HG02642 (cell line): Measurements from ENCODE around the gene EEF1B2.
"Not testable (repeated sequence)": the region's sequence is repeated elsewhere in the genome, so short reads cannot be mapped to it uniquely, and the experiment has no call there.

Experiments
- ATAC-seq: cut with Tn5 transposase; IDR thresholded peaks from one replicate; pipeline ENCODE4 v1.9.1; 2021; ENCODE audit warnings: mild to moderate bottlenecking; ENCODE audit not compliant: unreplicated experiment, poor library complexity

The EEF1B2 gene

DNA sequence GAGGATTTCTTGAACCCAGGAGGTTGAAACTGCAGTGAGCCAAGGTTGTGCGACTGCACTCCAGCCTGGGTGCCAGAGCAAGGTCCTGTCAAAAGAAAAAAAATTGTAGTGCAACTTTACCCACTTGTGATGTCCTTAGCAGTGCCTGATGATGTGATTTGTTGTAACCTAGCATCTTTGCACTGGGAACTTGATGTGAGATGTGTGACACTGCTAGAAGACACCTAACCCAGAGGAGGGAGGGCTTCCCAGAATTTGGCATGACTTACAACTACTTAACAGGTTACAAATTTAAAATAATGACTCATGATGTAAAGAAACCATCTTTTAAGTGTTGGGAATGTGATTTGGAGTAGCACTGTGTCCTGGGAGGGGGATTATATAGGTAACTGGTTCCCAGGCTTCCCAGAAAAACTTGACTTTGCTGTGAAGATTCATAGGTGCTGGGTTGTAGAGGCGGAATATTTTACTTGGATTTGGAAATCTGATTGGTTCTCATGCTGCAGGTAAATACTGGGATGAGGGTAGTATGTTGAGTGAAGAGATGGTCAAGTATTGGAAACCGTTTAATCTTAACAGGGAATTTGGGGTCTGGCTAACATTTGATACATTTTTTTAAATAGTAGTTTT lies 3.7 kb downstream of the EEF1B2 start:
- no peak for ATAC-seq

DNA sequence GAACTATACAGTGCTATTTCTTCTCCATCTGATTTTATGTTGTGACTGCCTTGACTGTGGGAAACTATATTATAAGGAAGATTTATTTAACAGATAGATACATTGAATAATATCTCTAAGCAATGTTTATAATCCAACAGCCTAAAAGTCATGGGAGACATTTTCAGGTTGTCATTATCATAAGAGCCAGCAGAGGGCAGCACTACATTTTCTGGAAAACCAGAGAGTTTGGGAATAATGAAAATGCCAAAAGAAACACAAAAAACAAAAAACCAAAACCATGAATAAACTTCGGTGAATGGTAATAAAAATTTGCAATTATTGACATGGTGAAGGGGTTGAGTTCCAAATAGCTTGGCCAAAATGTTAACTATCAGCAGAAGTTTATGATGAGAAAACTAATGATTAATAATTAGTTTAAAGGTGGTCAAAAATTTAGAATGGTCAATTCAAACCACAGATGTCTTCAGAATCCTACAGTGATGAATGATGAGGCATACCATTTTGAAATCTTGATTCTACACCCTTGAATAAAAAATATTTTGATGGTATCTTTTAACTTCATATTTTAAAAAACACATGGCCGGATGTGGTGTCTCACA lies 4.7 kb downstream of the EEF1B2 start:
- no peak for ATAC-seq

DNA sequence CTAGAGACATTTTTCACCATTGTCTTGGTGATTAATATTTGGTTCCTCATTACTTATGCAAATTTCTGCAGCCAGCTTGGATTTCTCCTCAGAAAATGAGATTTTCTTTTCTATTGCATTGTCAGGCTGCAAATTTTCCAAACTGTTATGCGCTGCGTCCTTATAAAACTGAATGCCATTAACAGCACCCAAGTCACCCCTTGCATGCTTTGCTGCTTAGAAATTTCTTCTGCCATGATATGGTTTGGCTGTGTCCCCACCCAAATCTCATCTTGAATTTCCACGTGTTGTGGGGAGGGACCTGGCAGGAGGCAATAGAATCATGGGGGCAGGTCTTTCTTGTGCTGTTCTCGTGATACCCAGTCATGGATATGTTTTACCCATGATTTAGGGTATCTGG lies 8.5 kb downstream of the EEF1B2 start:
- not testable (repeated sequence) for ATAC-seq

DNA sequence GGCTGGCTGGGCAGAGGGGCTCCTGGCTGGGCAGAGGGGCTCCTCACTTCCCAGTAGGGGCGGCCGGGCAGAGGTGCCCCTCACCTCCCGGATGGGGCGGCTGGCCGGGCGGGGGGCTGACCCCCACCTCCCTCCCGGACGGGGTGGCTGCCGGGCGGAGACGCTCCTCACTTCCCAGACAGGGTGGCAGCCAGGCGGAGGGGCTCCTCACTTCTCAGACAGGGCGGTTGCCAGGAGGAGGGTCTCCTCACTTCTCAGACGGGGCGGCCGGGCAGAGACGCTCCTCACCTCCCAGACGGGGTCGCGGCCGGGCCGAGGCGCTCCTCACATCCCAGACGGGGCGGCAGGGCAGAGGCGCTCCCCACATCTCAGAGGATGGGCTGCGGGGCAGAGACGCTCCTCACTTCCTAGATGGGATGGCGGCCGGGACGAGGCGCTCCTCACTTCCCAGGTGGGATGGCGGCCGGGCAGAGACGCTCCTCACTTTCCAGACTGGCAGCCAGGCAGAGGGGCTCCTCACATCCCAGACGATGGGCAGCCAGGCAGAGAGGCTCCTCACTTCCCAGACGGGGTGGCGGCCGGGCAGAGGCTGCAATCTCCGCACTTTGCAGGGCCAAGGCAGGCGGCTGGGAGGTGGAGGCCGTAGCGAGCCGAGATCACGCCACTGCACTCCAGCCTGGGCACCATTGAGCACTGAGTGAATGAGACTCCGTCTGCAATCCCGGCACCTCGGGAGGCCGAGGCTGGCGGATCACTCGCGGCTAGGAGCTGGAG lies 12.1 kb downstream of the EEF1B2 start:
- not testable (repeated sequence) for ATAC-seq

DNA sequence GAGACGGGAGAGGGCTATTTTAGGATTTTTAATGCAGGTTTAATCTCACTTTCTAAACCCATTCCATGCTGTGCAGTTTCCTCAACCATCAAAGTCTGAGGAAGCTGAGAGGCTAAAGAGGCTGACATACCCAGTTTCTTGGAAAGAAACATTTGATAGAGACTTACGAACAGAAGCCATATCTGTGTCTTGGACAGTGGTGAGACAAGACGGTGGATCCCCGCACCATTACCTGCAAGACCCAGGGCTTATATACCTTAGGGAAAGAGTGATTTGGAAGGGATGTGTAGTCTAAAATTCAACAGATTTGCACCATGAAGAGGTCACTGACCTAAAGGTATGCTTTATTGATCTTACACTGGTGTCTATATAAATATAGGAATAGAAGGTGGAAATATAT lies 13.5 kb downstream of the EEF1B2 start:
- no peak for ATAC-seq

DNA sequence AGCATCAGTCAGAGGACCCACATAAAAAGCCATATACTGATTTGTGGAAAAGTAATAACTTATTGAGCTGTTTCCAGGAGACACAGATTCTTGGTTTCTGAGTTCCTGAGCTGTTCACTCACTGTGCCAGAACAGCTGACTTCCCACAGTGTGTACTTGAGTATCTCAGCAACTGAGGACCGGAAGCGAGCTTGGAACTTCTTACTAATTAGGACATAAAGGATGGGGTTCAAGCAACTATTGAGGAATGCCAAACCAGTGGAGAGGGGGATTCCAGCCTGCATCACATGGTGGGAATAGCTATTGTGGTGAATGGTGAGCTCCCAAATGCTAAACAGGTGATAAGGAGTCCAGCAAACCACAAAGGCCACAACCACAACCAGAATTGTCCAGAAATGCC lies 16.4 kb downstream of the EEF1B2 start:
- ATAC-seq, result no peak

DNA sequence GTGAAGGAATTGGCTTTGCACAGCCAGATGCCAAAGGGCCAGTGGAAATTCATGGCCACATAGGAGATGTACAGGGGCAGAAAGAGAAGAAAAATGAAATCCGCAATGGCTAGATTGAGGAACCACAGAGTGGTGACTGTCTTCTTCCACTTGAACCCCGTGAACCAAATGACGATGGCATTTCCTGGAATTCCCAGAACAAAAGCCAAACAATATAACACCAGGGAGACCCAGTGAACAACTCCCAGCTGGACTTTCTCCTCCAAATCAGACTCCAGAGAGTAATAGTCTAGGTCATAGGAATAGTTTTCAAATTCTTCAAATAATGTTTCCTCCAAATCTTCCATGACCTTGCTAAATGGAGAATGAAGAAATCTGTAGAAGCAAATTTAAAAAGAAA lies 17.2 kb downstream of the EEF1B2 start:
- ATAC-seq, result no peak

DNA sequence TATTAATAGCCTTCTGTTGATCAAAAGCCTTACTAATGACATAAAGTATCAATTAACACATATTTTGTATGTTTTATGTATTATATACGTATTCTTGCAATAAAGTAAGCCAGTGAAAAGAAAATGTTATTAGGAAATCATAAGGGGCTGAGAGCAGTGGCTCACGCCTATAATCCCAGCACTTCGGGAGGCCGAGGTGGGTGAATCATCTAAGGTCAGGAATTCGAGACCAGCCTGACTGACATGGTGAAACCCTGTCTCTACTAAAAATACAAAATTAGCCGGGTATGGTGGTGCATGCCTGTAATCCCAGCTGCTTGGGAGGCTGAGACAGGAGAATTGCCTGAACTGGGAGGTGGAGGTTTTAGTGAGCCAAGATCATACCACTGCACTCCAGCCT lies 21.8 kb downstream of the EEF1B2 start:
- ATAC-seq, result not testable (repeated sequence)

DNA sequence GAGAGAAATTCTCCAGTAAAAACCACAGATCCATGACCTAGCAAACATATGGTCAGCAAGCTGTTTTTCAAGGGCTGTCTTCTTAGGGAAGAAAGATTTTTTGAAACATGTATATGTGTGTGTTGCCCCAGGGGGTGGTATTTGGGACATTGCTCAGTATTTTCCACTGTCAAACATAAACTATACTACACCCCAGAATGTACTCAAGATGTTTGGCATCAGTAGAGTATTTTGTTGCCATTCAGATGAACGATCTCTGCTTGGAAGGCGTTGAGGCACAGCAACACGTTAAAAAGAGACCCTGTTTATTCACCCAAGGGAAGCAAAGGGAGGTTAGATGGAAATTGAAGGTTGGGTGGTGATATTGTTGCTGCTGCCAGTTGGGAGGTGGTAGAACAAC lies 30.0 kb downstream of the EEF1B2 start:
- ATAC-seq, result no peak

DNA sequence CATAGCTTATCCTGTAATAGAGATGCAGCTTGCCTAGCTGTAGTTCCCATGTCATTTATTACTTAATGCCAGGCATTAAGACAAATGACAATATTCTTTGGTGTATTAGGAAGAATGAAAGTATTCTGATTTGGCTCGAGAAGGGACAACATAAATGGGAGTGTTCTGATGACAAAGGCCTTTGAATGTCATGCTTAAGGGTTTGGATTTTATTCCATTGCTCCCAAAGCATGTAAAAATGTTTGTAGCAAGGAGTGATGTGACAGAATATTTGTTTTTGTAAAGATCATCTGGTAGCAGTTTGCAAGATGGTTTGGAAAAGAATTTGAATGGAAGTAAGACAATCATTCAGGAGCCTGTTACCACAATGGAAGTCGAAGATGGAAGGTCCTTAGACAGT lies 30.4 kb downstream of the EEF1B2 start:
- ATAC-seq, result no peak

DNA sequence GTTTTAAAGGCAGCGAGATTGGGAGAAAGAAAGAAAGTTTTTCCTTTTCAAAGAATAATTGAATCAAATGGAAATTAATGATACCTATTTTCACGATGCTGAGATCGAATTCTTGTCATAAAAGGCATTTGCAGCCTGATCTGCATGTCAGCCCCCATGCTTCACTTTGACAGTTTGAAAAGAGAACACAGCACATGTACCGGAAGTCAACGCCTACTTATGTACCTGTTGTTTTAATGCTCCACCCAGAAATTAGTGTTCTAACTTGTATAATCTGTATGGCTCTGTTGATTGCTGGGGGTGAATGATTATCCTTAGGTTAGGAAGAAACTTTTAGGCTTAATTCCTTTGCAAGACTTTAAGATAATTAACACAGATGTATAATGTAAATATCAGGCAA lies 31.0 kb downstream of the EEF1B2 start:
- no peak for ATAC-seq

DNA sequence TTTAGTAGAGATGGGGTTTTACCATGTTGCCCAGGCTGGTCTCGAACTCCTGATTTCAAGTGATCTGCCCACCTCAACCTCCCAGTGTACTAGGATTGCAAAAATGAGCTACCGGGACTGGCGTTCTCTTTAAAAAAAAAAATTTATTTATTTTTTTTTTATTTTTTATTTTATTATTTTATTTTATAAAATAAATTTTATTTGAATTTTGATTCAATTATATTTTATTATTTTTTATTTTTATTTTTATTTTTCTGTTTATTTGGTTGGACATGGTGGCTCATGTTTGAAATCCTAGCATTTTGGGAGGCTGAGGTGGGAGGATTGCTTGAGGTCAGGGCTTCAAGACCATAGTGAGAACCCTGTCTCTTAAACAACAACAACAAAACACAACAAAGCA lies 32.5 kb downstream of the EEF1B2 start:
- ATAC-seq, result no peak

DNA sequence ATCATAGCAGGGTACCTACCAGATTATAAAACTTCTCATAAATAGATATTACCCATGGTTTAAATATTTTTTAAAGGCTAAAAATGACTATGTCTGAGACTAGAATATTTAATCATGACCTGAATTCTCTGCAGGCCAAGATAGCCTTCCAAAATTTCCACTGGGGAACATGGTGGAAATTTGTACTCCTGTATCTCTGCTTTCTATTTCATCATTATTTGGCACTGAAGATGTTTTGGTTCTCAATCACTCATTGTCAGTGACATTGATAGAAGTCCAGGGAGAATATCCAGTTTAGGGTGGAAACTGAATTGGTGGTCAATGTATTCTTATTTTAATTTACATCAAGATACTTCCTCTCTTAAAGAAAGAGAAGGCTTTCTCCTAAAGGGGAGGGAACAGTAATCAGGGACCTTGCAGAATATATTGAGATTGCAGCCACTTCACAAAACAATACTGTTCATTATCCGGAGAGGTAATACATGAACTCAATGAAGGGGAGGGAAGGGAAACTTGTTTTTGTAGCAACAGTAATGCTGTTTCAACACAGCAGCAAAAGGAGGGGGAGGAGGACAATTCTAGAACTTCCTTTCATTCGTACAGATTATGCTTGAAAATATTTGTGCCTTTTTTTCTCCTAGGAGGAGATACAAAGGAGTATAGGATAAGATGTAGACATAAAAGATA lies 34.1 kb downstream of the EEF1B2 start:
- ATAC-seq, result no peak

DNA sequence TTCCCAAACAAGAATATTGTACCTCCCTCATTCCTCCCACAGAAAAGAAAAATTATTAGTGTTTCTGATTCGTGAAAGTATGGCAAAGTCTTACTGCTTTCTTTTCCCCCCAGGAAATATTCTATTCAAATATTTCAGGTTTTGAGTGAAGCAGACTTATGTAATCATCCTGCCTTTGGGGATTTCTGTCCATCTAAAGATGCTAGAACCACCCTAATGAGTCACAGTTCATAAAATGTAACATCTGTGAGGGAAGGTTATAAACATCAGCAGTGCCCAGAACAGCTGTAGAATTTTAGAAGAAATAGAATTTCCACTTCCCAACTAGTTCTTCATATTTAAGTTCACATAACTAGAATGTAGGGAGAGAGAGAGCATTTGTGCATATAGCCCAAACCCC lies 39.0 kb downstream of the EEF1B2 start:
- no peak for ATAC-seq

DNA sequence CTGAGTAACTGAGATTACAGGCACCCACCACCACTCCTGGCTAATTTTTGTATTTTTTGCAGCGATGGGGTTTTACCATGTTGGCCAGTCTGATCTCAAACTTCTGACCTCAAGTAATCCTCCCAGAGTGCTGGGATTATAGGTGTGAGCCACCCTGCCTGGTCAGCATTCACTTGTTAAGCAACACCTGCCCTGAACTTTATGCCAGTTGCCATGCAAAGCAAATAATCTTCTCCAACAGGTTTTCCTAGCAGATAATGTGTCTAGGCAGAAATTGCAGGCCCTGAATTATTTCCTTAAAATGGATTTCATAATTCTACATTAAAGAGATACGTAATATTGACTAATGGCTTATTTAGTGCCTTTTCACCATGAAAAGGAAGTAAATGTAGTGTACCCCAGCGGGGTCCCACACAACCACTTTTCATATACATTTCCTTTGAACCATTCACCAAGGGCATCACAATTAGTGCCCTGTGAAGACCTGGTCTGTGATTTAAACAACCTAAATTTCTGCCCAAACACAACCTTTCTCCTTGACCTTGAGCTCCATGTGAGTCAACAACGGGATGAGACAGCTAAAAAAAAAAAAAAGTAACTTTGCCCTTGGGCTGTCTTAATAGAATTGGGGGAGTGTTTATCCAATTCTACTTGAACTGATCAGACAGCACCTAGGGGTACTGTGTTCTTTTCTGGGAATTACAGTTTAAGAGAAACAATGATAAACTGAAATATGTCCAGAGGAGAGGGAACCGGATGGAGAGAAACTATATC lies 41.6 kb downstream of the EEF1B2 start:
- ATAC-seq, result no peak

DNA sequence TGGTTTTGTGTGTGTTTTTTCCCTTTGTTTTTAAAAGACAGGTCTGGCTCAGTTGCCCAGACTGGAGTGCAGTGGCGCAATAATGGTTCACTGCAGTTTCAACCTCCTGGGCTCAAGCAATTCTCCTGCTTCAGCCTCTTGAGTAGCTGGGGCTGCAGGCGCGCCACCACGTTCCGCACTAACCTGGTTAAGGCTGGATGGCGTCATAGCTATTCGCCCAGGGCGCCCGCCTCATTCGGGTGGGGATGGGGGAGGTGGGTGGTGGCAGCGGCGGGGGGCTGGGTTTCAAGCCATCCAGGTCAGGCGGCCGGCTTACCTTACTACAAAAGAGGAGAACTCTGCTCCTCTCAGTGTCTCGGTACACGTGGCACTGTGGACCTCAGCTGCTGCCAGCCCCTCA lies 42.8 kb downstream of the EEF1B2 start:
- ATAC-seq, result no peak

DNA sequence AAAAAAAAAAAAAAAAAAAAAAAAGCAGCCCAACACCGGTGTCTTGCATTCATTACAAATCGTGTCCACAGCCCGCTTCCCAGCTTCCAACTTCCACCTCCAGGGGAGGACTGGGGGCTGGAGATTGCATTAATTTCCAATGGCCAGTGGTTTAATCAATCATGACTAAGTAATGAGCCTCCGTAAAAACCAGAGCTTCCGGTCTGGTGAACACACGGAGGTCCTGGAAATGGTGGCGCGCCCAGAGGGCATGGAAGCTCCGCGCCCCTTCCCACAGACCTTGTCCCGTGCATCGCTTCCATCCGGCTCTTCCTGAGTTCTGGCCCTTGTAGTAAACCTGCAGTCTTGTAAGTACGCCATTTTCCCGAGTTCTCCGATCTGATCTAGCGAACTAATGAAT lies 43.6 kb downstream of the EEF1B2 start:
- ATAC-seq, result no peak

DNA sequence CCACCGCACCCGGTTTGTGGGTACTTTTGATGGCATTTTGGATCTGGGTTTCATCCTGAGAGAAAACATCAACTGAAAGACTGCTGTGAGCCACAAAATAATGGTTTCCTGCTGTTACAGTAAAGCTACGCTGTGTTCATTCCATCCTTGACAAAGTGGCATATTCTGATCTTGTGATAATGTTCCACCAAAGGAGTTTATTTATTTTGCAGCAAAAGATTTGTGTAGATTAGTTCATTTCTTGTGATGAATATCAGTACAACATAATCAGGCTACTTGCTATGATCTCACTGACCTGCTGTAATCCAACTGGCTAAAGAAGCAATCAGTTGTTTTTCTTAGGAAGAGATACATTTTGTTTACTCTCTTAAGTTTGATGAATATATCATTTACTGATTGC lies 45.0 kb downstream of the EEF1B2 start:
- ATAC-seq, result no peak

DNA sequence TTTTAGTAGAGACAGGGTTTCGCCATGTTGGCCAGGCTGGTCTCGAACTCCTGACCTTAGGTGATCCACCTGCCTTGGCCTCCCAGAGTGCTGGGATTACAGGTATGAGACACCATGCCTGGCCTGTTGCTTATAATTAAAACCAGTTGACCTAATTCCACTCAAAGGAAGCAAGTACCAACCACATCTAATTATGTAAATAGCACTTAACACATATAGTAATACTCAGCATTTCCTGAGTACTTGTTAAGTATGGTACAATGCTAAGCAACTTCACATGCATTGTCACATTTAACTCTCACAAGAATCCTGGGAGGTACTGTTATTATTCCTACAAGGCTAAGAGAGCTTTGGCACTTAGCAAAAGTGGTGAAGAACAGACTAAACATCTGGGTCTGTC lies 47.6 kb downstream of the EEF1B2 start:
- not testable (repeated sequence) for ATAC-seq

DNA sequence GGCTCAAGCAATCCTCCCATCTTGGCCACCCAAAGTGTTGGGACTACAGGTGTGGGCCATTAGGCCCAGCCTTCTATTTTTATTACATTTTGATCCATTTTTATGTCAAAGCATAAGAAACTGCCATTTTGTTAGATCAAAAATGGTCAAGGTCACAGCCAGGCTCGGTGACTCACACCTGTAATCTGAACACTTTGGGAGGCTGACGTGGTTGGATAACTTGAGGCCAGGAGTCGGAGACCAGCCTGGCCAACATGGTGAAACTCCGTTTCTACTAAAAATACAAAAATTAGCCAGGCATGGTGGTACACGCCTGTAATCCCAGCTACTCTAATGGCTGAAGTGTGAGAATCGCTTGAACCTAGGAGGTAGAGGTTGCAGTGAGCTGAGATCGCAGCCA lies 49.2 kb downstream of the EEF1B2 start:
- no peak for ATAC-seq
